HepG2 (cell line): ENCODE data around the gene GAS2. TPM values are rescaled to one million over a fixed set of nuclear protein-coding genes. Genes with fewer than 3 reads are reported as not detected.
A peak's percentile ranks its signal among the peaks of the same experiment; 100 is the strongest.

Experiments used
- ATF1 ChIP-seq: IDR thresholded peaks from 2 replicates; pipeline ENCODE4 v1.6.1; 2016; ENCODE audit warnings: mild to moderate bottlenecking, control low read depth
- CEBPZ ChIP-seq: IDR thresholded peaks from 2 replicates; pipeline ENCODE4 v1.6.1; 2012; ENCODE audit warnings: low read length, improper control_type of control experiment
- FOXA3 ChIP-seq: IDR thresholded peaks from 2 replicates; pipeline ENCODE4 v1.6.1; 2016; ENCODE audit warnings: missing genetic modification reagents, missing compliant biosample characterization
- NCOA2 ChIP-seq: sonication (generic); formaldehyde crosslinking; IDR thresholded peaks from 2 replicates; pipeline ENCODE4 v1.8.0; 2022; ENCODE audit warnings: inconsistent platforms
- RFX3 ChIP-seq: IDR thresholded peaks from 2 replicates; pipeline ENCODE4 v1.6.1; 2016; ENCODE audit warnings: missing biosample characterization, missing genetic modification reagents
- RXRA ChIP-seq: sonication (generic); formaldehyde crosslinking; IDR thresholded peaks from 2 replicates; pipeline ENCODE4 v1.5.1; 2020; ENCODE audit warnings: missing genetic modification reagents
- SMAD9 ChIP-seq: sonication (generic); formaldehyde crosslinking; IDR thresholded peaks from 2 replicates; pipeline ENCODE4 v1.5.1; 2020; ENCODE audit warnings: mild to moderate bottlenecking, missing genetic modification reagents
- TFE3 ChIP-seq: IDR thresholded peaks from 2 replicates; pipeline ENCODE4 v1.6.1; 2016
- ZNF33B ChIP-seq: sonication (generic); formaldehyde crosslinking; IDR thresholded peaks from 2 replicates; pipeline ENCODE4 v1.5.1; 2020; ENCODE audit warnings: mild to moderate bottlenecking, missing genetic modification reagents
- ZNF576 ChIP-seq: sonication (generic); formaldehyde crosslinking; IDR thresholded peaks from 2 replicates; pipeline ENCODE4 v1.4.0; 2020; ENCODE audit warnings: mild to moderate bottlenecking, missing genetic modification reagents
- ZNF781 ChIP-seq: sonication (generic); formaldehyde crosslinking; IDR thresholded peaks from 2 replicates; pipeline ENCODE4 v1.5.1; 2020; ENCODE audit warnings: borderline replicate concordance, mild to moderate bottlenecking, missing genetic modification reagents; ENCODE audit errors: not compliant biosample characterization
- polyA plus RNA-seq, 8 experiments: library from polyadenylated mRNA; depleted of rRNA in 3 of 8; stranded (reverse) in 7 of 8; unstranded in 1 of 8; fragments of >200 nt; fragmentation: Illumina TruSeq in 4 of 8; extraction: Trizol in 4 of 8; gene quantifications; 2 replicates each; pipeline versions ENCODE4 v1.2.1 to v1.2.3, GENCODE V29; 2011 to 2016; ENCODE audit warnings: low read depth in 4 of 8, missing spikeins in 1 of 8, mixed read lengths in 1 of 8; ENCODE audit not compliant: insufficient read depth in 1 of 8
- total RNA-seq, 5 experiments: library from RNA; depleted of rRNA; stranded (reverse); fragments of >200 nt; fragmentation: Illumina TruSeq; extraction: Trizol; gene quantifications; 2 replicates each; pipeline ENCODE4 v1.2.3, GENCODE V29; 2016; ENCODE audit warnings: low read depth in 1 of 5
- TF ChIP-seq, protein P1 (sequence below): sonication (generic); formaldehyde crosslinking; IDR thresholded peaks from 2 replicates; pipeline ENCODE4 v1.5.1; 2020; ENCODE audit warnings: mild to moderate bottlenecking, missing genetic modification reagents, moderate library complexity

The GAS2 gene
- total and polyA plus RNA-seq, 2 of the 13 experiments (the other 11 are each of a cell fraction or from before 2014, with no cell fraction given): 26.0 to 85.1 TPM

- peak; percentile 20; the same call in 1 of the 2 replicates for TF ChIP-seq TFE3 (CRISPR knock-in tag)
- peak; percentile 92 for TF ChIP-seq ATF1 (CRISPR knock-in tag)
- TF ChIP-seq SMAD9: peak; percentile 91; the same call in 1 of the 2 replicates
- peak; percentile 76 for TF ChIP-seq RFX3
- no peak for TF ChIP-seq CEBPZ
- peak; percentile 25; the same call in 1 of the 2 replicates for TF ChIP-seq ZNF576 (CRISPR knock-in tag)
- TF ChIP-seq ZNF33B (CRISPR knock-in tag): peak; percentile 58; the same call in 1 of the 2 replicates
- no peak for TF ChIP-seq ZNF781 (CRISPR knock-in tag)
- TF ChIP-seq, protein P1, sequence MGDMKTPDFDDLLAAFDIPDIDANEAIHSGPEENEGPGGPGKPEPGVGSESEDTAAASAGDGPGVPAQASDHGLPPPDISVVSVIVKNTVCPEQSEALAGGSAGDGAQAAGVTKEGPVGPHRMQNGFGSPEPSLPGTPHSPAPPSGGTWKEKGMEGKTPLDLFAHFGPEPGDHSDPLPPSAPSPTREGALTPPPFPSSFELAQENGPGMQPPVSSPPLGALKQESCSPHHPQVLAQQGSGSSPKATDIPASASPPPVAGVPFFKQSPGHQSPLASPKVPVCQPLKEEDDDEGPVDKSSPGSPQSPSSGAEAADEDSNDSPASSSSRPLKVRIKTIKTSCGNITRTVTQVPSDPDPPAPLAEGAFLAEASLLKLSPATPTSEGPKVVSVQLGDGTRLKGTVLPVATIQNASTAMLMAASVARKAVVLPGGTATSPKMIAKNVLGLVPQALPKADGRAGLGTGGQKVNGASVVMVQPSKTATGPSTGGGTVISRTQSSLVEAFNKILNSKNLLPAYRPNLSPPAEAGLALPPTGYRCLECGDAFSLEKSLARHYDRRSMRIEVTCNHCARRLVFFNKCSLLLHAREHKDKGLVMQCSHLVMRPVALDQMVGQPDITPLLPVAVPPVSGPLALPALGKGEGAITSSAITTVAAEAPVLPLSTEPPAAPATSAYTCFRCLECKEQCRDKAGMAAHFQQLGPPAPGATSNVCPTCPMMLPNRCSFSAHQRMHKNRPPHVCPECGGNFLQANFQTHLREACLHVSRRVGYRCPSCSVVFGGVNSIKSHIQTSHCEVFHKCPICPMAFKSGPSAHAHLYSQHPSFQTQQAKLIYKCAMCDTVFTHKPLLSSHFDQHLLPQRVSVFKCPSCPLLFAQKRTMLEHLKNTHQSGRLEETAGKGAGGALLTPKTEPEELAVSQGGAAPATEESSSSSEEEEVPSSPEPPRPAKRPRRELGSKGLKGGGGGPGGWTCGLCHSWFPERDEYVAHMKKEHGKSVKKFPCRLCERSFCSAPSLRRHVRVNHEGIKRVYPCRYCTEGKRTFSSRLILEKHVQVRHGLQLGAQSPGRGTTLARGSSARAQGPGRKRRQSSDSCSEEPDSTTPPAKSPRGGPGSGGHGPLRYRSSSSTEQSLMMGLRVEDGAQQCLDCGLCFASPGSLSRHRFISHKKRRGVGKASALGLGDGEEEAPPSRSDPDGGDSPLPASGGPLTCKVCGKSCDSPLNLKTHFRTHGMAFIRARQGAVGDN (CRISPR knock-in tag): peak; percentile 95
- peak; percentile 41; the same call in 1 of the 2 replicates for TF ChIP-seq RXRA
- peak; percentile 34; the same call in 1 of the 2 replicates for TF ChIP-seq NCOA2 (CRISPR knock-in tag)
- peak; percentile 18; the same call in 1 of the 2 replicates for TF ChIP-seq FOXA3
Measured at GRCh38 chr11:22625448-22626287, 40.7 kb upstream of the GAS2 start, which contains the start of gene FANCF (continued).
